GM12801 (cell line): ENCODE measurements around the gene RBPJ.

ENCODE experiments used
- CTCF ChIP-seq: IDR thresholded peaks from one replicate; pipeline ENCODE4 v1.5.1; 2011; ENCODE audit warnings: control low read depth; ENCODE audit not compliant: insufficient read length; ENCODE audit errors: extremely low read depth

The RBPJ gene

DNA sequence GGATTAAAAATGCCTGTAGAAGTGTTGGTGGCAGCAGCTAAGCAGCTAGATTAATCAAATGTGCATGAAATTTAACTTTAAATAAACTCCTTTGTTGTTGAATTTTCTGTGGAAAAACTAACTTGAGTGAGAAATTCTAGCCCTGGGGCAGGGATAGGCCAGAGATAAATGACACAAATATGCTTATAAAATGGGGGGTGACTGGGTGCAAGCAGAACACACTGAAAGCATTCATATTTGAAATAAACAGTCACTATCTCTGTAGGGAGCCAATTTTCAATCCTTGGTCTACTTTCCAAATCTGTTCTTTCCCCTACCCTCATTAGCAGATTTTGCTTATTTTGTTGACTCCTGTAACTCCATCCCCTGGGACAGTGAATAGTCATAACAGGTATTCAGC, 47.9 kb downstream of the RBPJ start:
- no peak for TF ChIP-seq CTCF

- TF ChIP-seq CTCF, result no peak
Measured at GRCh38 chr4:26369132-26369531, 48.3 kb downstream of the RBPJ start.

DNA sequence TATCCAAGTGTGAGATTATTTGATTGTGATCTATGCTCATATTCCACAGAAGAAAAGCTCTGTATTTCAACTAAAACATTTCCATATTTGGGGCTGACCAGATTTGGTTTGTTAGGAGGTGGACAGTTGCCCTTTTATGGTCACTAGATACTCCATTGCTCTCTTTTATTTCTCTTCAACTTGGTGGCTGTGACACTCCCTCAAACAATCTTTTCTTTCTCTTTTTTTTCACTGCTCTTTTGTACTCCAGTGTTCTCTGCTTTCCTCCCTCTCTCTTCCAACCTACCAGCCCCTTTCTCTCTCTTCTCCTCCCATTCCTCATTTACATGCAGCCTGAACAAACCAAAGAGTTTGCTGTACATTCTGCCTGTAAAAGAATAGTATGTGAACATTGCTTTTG, 48.8 kb downstream of the RBPJ start:
- no peak for TF ChIP-seq CTCF

DNA sequence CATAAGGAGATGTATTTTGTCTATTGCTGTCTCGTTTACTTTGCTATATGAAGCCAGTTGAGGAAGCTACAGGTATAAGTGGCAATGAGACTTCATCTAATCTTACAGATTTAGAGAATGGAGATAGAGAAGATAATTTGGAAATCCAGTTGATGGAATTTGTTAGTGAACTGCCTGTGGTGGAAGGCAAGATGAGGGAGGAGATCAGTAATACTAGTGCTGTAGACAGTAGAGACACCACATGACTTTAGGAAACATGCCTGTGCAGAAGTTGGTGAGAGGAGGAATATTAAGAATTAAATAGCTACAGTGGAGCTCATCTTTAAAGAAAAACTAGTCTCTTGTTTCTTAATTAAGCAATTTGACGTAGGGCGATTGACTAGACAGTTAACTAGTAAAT, 51.3 kb downstream of the RBPJ start:
- no peak for TF ChIP-seq CTCF

DNA sequence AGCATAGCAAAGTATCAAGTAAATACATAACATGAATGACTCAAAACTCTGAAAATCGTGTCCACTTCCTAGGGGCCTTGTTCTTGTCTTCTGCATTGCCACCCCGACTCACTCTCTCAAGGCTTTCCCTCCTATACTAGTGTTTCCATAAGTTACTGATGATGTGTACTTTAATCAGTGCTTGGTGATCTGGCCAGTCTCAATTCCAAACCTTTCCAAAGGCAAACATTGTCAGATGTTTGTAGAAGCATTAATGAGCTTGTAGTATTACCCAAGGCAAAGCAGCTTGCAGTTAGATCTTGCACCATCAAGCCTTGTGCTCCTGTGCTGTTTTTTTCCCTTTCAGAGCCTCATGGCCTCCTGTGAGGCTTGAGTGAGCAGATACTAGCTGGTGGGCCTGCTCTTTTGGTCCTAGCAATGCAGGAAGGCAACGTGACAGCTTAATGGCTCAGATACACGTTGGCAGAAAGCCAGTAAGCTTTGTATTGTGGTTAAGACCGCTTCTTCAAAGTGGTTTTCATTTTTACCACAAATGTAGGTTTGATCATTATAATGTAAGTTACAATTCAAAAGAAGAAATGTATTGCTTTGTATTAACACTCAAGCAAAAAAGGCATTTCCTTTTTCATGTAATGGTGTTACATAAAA, 51.8 kb downstream of the RBPJ start:
- no peak for TF ChIP-seq CTCF

- TF ChIP-seq CTCF, result no peak
Measured at GRCh38 chr4:26375551-26375950, 54.7 kb downstream of the RBPJ start.

- TF ChIP-seq CTCF, result no peak
Measured at GRCh38 chr4:26377328-26378311, 56.8 kb downstream of the RBPJ start.
